Testis (tissue), 3 donors: Measurements from ENCODE around the gene OR56B4. TPM values are rescaled to one million over a fixed set of nuclear protein-coding genes. Genes with fewer than 3 reads are reported as not detected.

Source experiments
- DNase-seq: peaks from one replicate; pipeline ENCODE4 v3.0.0-alpha.2; 2019
- H3K27ac ChIP-seq, 2 donors: fragments of 200-600 bp; sonication (generic); one replicate each; pipeline ENCODE4 v1.5.1; 2019
- H3K27me3 ChIP-seq: fragments of 200-600 bp; sonication (generic); one replicate; pipeline ENCODE4 v1.5.1; 2019
- H3K36me3 ChIP-seq: fragments of 200-600 bp; sonication (generic); one replicate; pipeline ENCODE4 v1.5.1; 2017; ENCODE audit warnings: low read depth; ENCODE audit errors: missing control alignments
- H3K4me1 ChIP-seq: fragments of 200-600 bp; sonication (generic); one replicate; pipeline ENCODE4 v1.5.1; 2019
- H3K4me3 ChIP-seq, 2 donors: fragments of 200-600 bp; sonication (generic); one replicate each; pipeline ENCODE4 v1.5.1; 2017 to 2019
- H3K9me3 ChIP-seq: fragments of 200-600 bp; sonication (generic); one replicate; pipeline ENCODE4 v1.5.1; 2017
- POLR2A ChIP-seq: fragments of 450-650 bp; IDR thresholded peaks from one replicate; pipeline ENCODE4 v1.6.1; 2017; ENCODE audit warnings: antibody characterized with exemption, mild to moderate bottlenecking, moderate library complexity
- WGBS, 2 donors: methylation state at CpG; one replicate each; pipeline ENCODE4 v1.1.5; 2018; 5-methylcytosine and 5-hydroxymethylcytosine counted together
- intact Hi-C: fragments of 100-400 bp; cut with DNase I; formaldehyde crosslinking; loops from one replicate; pipeline ENCODE4 v1.15.1; 2023; ENCODE audit warnings: low total_unique reads
- polyA plus RNA-seq: library from polyadenylated mRNA; stranded (reverse); fragments of 350-450 nt; fragmentation: Illumina TruSeq; extraction: RNeasy Lipid Tissue Mini Kit (QIAGEN cat#74804); gene quantifications from one replicate; pipeline ENCODE4 v1.2.3, GENCODE V29; 2014; ENCODE audit warnings: low read depth, low replicate concordance; ENCODE audit not compliant: insufficient read depth
- total RNA-seq, 2 donors: library from RNA; depleted of rRNA; stranded (reverse); fragments of >200 nt; gene quantifications; one replicate each; pipeline ENCODE4 v1.2.3, GENCODE V29; 2016
- TF ChIP-seq, protein P1 (sequence below), 3 experiments: fragments of 450-650 bp in 2 of 3; fragments of 200-600 bp in 1 of 3; sonication (generic) in 1 of 3; IDR thresholded peaks; one replicate each; pipeline ENCODE4 v1.5.1; 2016 to 2019; ENCODE audit warnings: antibody characterized with exemption in 3 of 3, mild to moderate bottlenecking in 2 of 3, moderate library complexity in 1 of 3

OR56B4 gene
- total and polyA plus RNA-seq, 3 donors from 2014 or later: not detected

DNA sequence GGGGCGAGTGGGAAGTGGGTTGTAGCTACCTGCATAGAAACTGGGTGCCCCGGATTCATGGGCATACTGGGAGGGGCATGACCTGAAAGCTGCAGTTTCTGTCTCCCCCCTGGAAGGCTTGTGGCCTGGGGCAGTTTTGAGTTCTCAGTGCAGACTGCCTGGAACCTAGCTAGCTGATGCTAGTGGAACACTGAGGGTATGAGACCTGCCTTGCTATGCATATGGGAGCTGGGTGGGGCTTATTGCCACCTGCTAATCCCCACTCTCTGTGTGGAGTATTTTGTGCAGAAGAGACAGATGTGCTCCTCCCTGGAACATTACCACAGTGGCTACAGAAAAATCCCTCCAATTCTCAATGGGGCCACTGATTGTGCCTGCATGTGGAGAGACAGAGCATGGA lies 11.7 kb upstream of the OR56B4 start:
- H3K4me1 ChIP-seq: no peaks in the 10 kb centered on the region
- H3K36me3 ChIP-seq: no peaks in the 10 kb centered on the region
- TF ChIP-seq, protein P1, sequence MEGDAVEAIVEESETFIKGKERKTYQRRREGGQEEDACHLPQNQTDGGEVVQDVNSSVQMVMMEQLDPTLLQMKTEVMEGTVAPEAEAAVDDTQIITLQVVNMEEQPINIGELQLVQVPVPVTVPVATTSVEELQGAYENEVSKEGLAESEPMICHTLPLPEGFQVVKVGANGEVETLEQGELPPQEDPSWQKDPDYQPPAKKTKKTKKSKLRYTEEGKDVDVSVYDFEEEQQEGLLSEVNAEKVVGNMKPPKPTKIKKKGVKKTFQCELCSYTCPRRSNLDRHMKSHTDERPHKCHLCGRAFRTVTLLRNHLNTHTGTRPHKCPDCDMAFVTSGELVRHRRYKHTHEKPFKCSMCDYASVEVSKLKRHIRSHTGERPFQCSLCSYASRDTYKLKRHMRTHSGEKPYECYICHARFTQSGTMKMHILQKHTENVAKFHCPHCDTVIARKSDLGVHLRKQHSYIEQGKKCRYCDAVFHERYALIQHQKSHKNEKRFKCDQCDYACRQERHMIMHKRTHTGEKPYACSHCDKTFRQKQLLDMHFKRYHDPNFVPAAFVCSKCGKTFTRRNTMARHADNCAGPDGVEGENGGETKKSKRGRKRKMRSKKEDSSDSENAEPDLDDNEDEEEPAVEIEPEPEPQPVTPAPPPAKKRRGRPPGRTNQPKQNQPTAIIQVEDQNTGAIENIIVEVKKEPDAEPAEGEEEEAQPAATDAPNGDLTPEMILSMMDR (IDR thresholded peaks at IDR 0.05): no peak
- no peak for TF ChIP-seq POLR2A
- no peaks in the 10 kb centered on the region for H3K9me3 ChIP-seq
- no peak overlapping the region for H3K27ac ChIP-seq
- no peaks in the 10 kb centered on the region for H3K27me3 ChIP-seq
- intact Hi-C loops: no loop called here
- no peak for DNase-seq
- no peak overlapping the region for H3K4me3 ChIP-seq
- WGBS, 2 donors: 82% methylated on average over 2 of the region's 2 CpGs; no CpG with 5 or more reads in 1 of the 2 donors

DNA sequence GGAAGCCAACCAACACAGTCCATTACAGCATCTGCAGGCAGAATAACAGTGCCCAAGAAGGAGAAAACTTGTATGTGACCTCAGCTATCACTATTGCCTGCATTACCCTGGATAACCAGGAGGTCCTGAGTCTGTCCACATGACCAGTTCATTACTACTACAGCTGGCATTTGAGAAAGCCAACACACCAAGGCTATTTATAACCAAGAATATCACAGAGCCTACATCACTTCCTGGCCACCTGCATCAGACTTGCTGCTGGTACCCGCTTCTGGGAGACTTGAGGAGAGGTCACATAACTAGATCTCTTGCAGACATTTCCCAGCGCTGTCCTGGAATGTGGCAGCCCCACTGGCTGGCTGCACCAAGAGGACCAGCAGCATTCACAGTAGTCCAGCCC lies 11.1 kb upstream of the OR56B4 start:
- Histone ChIP-seq H3K4me3 (no peak overlapping the region), H3K27ac (no peak overlapping the region), H3K4me1 (no peaks in the 10 kb centered on the region), H3K36me3 (no peaks in the 10 kb centered on the region), H3K27me3 (no peaks in the 10 kb centered on the region), H3K9me3 (no peaks in the 10 kb centered on the region)
- DNase-seq: no peak
- intact Hi-C loops: no loop called here
- no peak for TF ChIP-seq POLR2A
- TF ChIP-seq, protein P1 (IDR thresholded peaks at IDR 0.05): no peak
- WGBS, 2 donors: 81 to 100% methylated on average over 2 of the region's 2 CpGs

DNA sequence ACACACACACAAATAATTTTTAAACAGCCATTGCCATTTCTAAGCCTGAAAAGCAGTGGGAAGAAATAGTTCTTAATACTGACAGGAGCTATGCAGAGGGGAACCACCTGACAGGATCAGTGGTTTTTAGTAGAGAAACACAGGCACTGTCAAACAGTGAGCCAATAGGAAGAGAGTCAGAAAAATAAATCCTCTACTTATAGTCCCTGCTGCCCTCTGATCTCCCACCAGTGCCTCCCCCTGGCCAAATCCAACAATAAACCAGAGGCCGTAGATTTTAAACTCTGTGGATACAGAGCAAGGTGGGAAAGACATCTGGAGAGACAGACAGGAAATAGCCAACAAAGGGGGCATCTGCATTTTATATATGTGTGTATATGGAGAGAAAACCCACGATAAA lies 7.9 kb upstream of the OR56B4 start:
- TF ChIP-seq, protein P1 (IDR thresholded peaks at IDR 0.05): no peak
- TF ChIP-seq POLR2A: no peak
- H3K4me1 ChIP-seq: no peaks in the 10 kb centered on the region
- DNase-seq: no peak
- no peaks in the 10 kb centered on the region for H3K36me3 ChIP-seq
- H3K27me3 ChIP-seq: no peaks in the 10 kb centered on the region
- WGBS, 2 donors: 78% methylated on average over 2 of the region's 2 CpGs
- intact Hi-C loops: no loop called here
- H3K4me3 ChIP-seq: no peak overlapping the region
- no peak overlapping the region for H3K27ac ChIP-seq
- H3K9me3 ChIP-seq: no peaks in the 10 kb centered on the region

DNA sequence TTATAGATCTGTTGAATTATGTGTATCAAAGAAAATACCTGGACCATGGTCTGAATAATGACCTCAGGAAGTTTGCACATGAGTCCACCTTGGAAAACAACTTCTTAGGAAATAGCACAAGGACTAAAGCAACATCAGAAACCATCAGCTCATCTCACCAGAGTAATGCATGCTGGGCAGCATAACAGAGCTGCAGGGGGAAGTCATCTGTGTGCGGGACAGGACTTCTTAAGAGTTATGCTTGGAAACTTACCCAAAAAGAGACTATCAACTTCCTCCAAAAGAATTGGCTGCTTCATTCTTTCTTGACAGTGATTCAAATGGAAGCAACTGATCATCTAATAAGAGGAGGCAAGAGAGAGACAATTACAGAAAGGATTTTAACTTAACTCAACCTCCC lies 2.5 kb downstream of the OR56B4 start:
- Histone ChIP-seq H3K27me3 (no peaks in the 10 kb centered on the region), H3K4me3 (no peak overlapping the region), H3K4me1 (no peaks in the 10 kb centered on the region), H3K27ac (no peak overlapping the region), H3K9me3 (no peaks in the 10 kb centered on the region), H3K36me3 (no peaks in the 10 kb centered on the region)
- intact Hi-C loops: no loop called here
- TF ChIP-seq, protein P1 (IDR thresholded peaks at IDR 0.05): no peak
- TF ChIP-seq POLR2A: no peak
- DNase-seq: no peak
- WGBS, 2 donors: 50 to 65% methylated on average over 1 of the region's 1 CpG

DNA sequence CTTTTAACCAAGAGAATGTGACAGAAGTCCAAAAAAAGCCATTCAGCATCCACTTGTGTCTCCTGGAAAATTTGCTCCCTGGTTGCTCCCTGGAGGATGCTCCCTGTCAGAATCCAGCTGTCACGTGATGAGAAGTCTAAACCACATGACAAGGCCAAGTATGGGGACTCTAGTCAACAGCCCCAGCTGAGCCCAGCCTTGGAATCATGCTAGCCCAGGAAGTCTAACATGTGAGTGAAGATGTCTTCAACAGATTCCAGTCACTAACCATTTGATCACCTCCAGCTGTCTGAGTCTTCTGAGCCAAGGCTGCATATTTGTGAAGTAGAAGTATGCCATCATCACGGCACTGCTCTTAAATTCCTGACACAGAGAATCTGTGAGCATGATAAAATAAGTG lies 4.2 kb downstream of the OR56B4 start:
- intact Hi-C loops: no loop called here
- Histone ChIP-seq H3K4me1 (no peaks in the 10 kb centered on the region), H3K9me3 (no peaks in the 10 kb centered on the region), H3K27me3 (no peaks in the 10 kb centered on the region), H3K36me3 (no peaks in the 10 kb centered on the region), H3K4me3 (no peak overlapping the region), H3K27ac (no peak overlapping the region)
- no peak for TF ChIP-seq POLR2A
- TF ChIP-seq, protein P1 (IDR thresholded peaks at IDR 0.05): no peak
- 59 to 65% methylated on average over 2 of the region's 2 CpGs for WGBS, 2 donors
- no peak for DNase-seq
